Measurements from ENCODE around the gene CAPN12. TPM values are rescaled to one million over a fixed set of nuclear protein-coding genes. Genes with fewer than 3 reads are reported as not detected.

CAPN12 gene
- total and polyA plus RNA-seq, 2 experiments from 2014 or later, result 19.1 to 20.5 TPM

DNA sequence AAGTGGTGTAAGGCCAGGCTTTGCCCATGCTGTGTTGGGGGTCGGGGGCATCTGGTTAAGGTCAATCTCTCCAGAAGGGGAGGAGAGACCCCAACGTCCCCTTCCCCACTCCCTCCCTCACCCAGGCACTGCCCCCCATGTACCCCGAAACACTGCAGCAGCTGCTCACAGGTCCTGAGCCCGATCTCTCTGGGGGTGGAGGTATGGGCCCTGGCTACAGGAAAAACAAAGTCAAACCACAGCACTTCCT is 10.2 kb downstream of the CAPN12 start:
- H4K20me1 ChIP-seq (replicated peaks; ENCODE audit: insufficient read depth), result peaks cover 6% of the 10 kb centered on the region
- no peak overlapping the region for H3K27ac Mint-ChIP-seq
- H3K4me1 ChIP-seq (ENCODE audit: insufficient read depth), result peaks cover 13% of the 10 kb centered on the region
- no peak overlapping the region for H2AFZ ChIP-seq
- no peaks in the 10 kb centered on the region for H3K79me2 ChIP-seq (replicated peaks; ENCODE audit: insufficient read depth)
- peak overlapping the region; percentile 69; the same call in 1 of the 2 replicates for H3K4me3 ChIP-seq
- H3K27ac ChIP-seq (ENCODE audit: low read depth), result no peak overlapping the region
- H3K4me1 Mint-ChIP-seq, result peaks cover 25% of the 10 kb centered on the region
- TF ChIP-seq ZNF114 (CRISPR knock-in tag; IDR thresholded peaks at IDR 0.05) (no peak), NANOG (IDR thresholded peaks at IDR 0.05; ENCODE audit: borderline replicate concordance) (no peak)
- H3K9me3 Mint-ChIP-seq, result no peaks in the 10 kb centered on the region; the same call in 2 of the 3 replicates
- H3K27me3 ChIP-seq (ENCODE audit: insufficient read depth), result peaks cover 10% of the 10 kb centered on the region
- H3K27me3 Mint-ChIP-seq (ENCODE audit: insufficient read depth, low read depth, poor library complexity), result peaks cover 47% of the 10 kb centered on the region
- H3F3A ChIP-seq (replicated peaks; ENCODE audit: low read depth), result peaks cover 13% of the 10 kb centered on the region; the same call in 1 of the 2 replicates
- H3K4me3 Mint-ChIP-seq, result peak overlapping the region; percentile 27; the same call in 1 of the 3 replicates
- ATAC-seq (no peak), DNase-seq (ENCODE audit: low spot score) (no peak)
- peaks cover 6% of the 10 kb centered on the region for H3K36me3 ChIP-seq (ENCODE audit: insufficient read depth)
- peak overlapping the region; percentile 84; the same call in 1 of the 2 replicates for H3K4me2 ChIP-seq
- no peaks in the 10 kb centered on the region for H3K9me2 ChIP-seq (ENCODE audit: insufficient read depth)
- peaks cover 32% of the 10 kb centered on the region for H3K36me3 Mint-ChIP-seq (ENCODE audit: low read depth)

DNA sequence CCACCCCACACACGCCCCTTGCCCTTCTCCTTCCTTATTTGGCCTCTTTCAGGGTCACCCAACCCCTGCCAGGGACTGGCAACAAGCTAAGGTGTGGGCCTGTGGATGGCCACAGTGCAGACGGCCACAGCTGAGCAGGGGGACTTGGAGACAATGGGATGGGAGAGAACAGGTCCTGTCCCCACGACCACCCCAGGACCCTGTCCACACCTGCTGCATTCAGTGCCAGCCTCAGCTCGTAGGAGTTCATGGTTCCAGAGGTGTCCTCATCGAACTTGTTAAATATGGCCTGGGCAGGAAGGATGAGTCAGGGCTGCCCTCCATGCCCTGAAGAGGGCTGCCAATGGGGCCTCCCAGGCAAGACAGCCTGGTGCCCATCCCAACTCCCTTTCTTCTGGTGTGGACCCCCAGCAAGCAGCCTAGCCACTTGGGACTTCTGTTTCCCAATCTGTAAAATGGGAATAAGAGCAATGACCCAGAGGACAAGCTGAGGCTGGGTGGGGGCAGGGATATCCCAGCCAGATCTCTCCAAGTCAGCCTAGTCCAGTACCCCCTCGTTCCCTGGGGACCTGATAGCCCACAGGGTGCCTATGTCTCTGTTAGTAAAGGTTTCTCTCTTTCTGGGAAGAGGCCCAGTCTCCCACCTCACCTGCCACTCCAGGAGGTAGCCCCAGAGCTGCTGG is 10.6 kb downstream of the CAPN12 start:
- no peak overlapping the region for H2AFZ ChIP-seq
- H3K36me3 ChIP-seq (ENCODE audit: insufficient read depth), result peaks cover 6% of the 10 kb centered on the region
- peaks cover 13% of the 10 kb centered on the region; the same call in 1 of the 2 replicates for H3F3A ChIP-seq (replicated peaks; ENCODE audit: low read depth)
- H4K20me1 ChIP-seq (replicated peaks; ENCODE audit: insufficient read depth), result peaks cover 6% of the 10 kb centered on the region
- Mint-ChIP-seq H3K27me3 (ENCODE audit: insufficient read depth, low read depth, poor library complexity) (peaks cover 47% of the 10 kb centered on the region), H3K4me1 (peaks cover 25% of the 10 kb centered on the region), H3K27ac (no peak overlapping the region), H3K9me3 (no peaks in the 10 kb centered on the region; the same call in 2 of the 3 replicates), H3K4me3 (no peak overlapping the region), H3K36me3 (ENCODE audit: low read depth) (peaks cover 32% of the 10 kb centered on the region)
- H3K27ac ChIP-seq (ENCODE audit: low read depth), result no peak overlapping the region
- H3K27me3 ChIP-seq (ENCODE audit: insufficient read depth), result peaks cover 10% of the 10 kb centered on the region
- H3K9me2 ChIP-seq (ENCODE audit: insufficient read depth), result no peaks in the 10 kb centered on the region
- H3K4me2 ChIP-seq, result 0 out of 2 replicates have a peak overlapping the region, but pooled peaks have one; percentile 84
- H3K4me3 ChIP-seq, result peak overlapping the region; percentile 69; the same call in 1 of the 2 replicates
- ATAC-seq (no peak), DNase-seq (ENCODE audit: low spot score) (no peak)
- H3K79me2 ChIP-seq (replicated peaks; ENCODE audit: insufficient read depth), result no peaks in the 10 kb centered on the region
- peaks cover 13% of the 10 kb centered on the region for H3K4me1 ChIP-seq (ENCODE audit: insufficient read depth)
- TF ChIP-seq NANOG (IDR thresholded peaks at IDR 0.05; ENCODE audit: borderline replicate concordance), result no peak
- peak; percentile 44; the same call in 1 of the 2 replicates for TF ChIP-seq POLR2AphosphoS5 (IDR thresholded peaks at IDR 0.05; ENCODE audit: low read depth)

DNA sequence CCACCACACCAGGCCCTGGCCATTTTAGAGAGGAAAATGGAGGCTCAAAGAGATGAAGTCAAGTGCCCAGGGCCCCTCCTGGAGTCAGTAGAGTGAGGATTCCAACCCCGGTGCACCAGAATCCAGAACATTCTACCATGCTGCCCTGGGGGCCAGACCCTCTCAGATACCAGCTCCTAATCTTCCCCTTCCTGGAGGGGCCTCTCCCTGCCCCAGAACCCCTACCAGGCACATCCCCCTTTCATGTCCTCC is 11.1 kb downstream of the CAPN12 start:
- Histone ChIP-seq H3K4me2 (no peak overlapping the region), H3K4me1 (ENCODE audit: insufficient read depth) (peaks cover 13% of the 10 kb centered on the region), H3K36me3 (ENCODE audit: insufficient read depth) (peaks cover 6% of the 10 kb centered on the region), H3K27me3 (ENCODE audit: insufficient read depth) (peaks cover 10% of the 10 kb centered on the region), H3K27ac (ENCODE audit: low read depth) (no peak overlapping the region), H3K4me3 (no peak overlapping the region), H2AFZ (no peak overlapping the region), H3K79me2 (replicated peaks; ENCODE audit: insufficient read depth) (no peaks in the 10 kb centered on the region), H3F3A (replicated peaks; ENCODE audit: low read depth) (peaks cover 15% of the 10 kb centered on the region; the same call in 1 of the 2 replicates), H3K9me2 (ENCODE audit: insufficient read depth) (no peaks in the 10 kb centered on the region), H4K20me1 (replicated peaks; ENCODE audit: insufficient read depth) (peaks cover 6% of the 10 kb centered on the region)
- Mint-ChIP-seq H3K27ac (no peak overlapping the region), H3K36me3 (ENCODE audit: low read depth) (peaks cover 33% of the 10 kb centered on the region), H3K4me3 (no peak overlapping the region), H3K27me3 (ENCODE audit: insufficient read depth, low read depth, poor library complexity) (peaks cover 47% of the 10 kb centered on the region), H3K9me3 (no peaks in the 10 kb centered on the region; the same call in 2 of the 3 replicates), H3K4me1 (peaks cover 25% of the 10 kb centered on the region)
- DNase-seq (ENCODE audit: low spot score), result no peak
- ATAC-seq, result no peak
- TF ChIP-seq, protein P1, sequence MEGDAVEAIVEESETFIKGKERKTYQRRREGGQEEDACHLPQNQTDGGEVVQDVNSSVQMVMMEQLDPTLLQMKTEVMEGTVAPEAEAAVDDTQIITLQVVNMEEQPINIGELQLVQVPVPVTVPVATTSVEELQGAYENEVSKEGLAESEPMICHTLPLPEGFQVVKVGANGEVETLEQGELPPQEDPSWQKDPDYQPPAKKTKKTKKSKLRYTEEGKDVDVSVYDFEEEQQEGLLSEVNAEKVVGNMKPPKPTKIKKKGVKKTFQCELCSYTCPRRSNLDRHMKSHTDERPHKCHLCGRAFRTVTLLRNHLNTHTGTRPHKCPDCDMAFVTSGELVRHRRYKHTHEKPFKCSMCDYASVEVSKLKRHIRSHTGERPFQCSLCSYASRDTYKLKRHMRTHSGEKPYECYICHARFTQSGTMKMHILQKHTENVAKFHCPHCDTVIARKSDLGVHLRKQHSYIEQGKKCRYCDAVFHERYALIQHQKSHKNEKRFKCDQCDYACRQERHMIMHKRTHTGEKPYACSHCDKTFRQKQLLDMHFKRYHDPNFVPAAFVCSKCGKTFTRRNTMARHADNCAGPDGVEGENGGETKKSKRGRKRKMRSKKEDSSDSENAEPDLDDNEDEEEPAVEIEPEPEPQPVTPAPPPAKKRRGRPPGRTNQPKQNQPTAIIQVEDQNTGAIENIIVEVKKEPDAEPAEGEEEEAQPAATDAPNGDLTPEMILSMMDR (conservative IDR thresholded peaks at IDR 0.05; ENCODE audit: low read depth in 2 of 2), result no peak
- TF ChIP-seq NANOG (IDR thresholded peaks at IDR 0.05; ENCODE audit: borderline replicate concordance), result no peak
- no peak for TF ChIP-seq EZH2 (IDR thresholded peaks at IDR 0.05; ENCODE audit: low read depth, unreplicated experiment)
- TF ChIP-seq, protein P2, sequence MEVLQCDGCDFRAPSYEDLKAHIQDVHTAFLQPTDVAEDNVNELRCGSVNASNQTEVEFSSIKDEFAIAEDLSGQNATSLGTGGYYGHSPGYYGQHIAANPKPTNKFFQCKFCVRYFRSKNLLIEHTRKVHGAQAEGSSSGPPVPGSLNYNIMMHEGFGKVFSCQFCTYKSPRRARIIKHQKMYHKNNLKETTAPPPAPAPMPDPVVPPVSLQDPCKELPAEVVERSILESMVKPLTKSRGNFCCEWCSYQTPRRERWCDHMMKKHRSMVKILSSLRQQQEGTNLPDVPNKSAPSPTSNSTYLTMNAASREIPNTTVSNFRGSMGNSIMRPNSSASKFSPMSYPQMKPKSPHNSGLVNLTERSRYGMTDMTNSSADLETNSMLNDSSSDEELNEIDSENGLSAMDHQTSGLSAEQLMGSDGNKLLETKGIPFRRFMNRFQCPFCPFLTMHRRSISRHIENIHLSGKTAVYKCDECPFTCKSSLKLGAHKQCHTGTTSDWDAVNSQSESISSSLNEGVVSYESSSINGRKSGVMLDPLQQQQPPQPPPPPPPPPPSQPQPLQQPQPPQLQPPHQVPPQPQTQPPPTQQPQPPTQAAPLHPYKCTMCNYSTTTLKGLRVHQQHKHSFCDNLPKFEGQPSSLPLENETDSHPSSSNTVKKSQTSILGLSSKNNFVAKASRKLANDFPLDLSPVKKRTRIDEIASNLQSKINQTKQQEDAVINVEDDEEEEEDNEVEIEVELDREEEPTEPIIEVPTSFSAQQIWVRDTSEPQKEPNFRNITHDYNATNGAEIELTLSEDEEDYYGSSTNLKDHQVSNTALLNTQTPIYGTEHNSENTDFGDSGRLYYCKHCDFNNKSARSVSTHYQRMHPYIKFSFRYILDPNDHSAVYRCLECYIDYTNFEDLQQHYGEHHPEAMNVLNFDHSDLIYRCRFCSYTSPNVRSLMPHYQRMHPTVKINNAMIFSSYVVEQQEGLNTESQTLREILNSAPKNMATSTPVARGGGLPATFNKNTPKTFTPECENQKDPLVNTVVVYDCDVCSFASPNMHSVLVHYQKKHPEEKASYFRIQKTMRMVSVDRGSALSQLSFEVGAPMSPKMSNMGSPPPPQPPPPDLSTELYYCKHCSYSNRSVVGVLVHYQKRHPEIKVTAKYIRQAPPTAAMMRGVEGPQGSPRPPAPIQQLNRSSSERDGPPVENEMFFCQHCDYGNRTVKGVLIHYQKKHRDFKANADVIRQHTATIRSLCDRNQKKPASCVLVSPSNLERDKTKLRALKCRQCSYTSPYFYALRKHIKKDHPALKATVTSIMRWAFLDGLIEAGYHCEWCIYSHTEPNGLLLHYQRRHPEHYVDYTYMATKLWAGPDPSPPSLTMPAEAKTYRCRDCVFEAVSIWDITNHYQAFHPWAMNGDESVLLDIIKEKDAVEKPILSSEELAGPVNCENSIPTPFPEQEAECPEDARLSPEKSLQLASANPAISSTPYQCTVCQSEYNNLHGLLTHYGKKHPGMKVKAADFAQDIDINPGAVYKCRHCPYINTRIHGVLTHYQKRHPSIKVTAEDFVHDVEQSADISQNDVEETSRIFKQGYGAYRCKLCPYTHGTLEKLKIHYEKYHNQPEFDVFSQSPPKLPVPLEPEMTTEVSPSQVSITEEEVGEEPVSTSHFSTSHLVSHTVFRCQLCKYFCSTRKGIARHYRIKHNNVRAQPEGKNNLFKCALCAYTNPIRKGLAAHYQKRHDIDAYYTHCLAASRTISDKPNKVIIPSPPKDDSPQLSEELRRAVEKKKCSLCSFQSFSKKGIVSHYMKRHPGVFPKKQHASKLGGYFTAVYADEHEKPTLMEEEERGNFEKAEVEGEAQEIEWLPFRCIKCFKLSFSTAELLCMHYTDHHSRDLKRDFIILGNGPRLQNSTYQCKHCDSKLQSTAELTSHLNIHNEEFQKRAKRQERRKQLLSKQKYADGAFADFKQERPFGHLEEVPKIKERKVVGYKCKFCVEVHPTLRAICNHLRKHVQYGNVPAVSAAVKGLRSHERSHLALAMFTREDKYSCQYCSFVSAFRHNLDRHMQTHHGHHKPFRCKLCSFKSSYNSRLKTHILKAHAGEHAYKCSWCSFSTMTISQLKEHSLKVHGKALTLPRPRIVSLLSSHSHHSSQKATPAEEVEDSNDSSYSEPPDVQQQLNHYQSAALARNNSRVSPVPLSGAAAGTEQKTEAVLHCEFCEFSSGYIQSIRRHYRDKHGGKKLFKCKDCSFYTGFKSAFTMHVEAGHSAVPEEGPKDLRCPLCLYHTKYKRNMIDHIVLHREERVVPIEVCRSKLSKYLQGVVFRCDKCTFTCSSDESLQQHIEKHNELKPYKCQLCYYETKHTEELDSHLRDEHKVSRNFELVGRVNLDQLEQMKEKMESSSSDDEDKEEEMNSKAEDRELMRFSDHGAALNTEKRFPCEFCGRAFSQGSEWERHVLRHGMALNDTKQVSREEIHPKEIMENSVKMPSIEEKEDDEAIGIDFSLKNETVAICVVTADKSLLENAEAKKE (CRISPR knock-in tag; IDR thresholded peaks at IDR 0.05), result no peak
- TF ChIP-seq ZNF114 (CRISPR knock-in tag; IDR thresholded peaks at IDR 0.05), result no peak
- TF ChIP-seq ZNF331 (CRISPR knock-in tag; IDR thresholded peaks at IDR 0.05; ENCODE audit: low read depth), result no peak
